Immature natural killer cell (primary cell): ENCODE data around the gene BCL7B. TPM values are rescaled to one million over a fixed set of nuclear protein-coding genes. Genes with fewer than 3 reads are reported as not detected.

Experiments used
- DNase-seq, 3 donors: peaks; one replicate each; pipeline ENCODE4 v3.0.0; 2022; ENCODE audit warnings: mixed read lengths in 1 of 3
- H3K27ac Mint-ChIP-seq, 6 donors: one replicate each; pipeline ENCODE4 v1.8.0; 2020; ENCODE audit warnings: mixed read lengths in 6 of 6, mild to moderate bottlenecking in 5 of 6, inconsistent platforms in 4 of 6, moderate library complexity in 3 of 6
- H3K27me3 Mint-ChIP-seq, 3 donors: one replicate each; pipeline ENCODE4 v1.8.0; 2020 to 2021; ENCODE audit warnings: low read depth in 3 of 3, mild to moderate bottlenecking in 3 of 3, mixed read lengths in 3 of 3, moderate library complexity in 3 of 3, inconsistent platforms in 1 of 3
- H3K36me3 Mint-ChIP-seq, 3 donors: one replicate each; pipeline ENCODE4 v1.8.0; 2020; ENCODE audit warnings: mixed read lengths in 3 of 3, inconsistent platforms in 2 of 3, mild to moderate bottlenecking in 2 of 3
- H3K4me1 Mint-ChIP-seq, 2 donors: one replicate each; pipeline ENCODE4 v1.8.0; 2020; ENCODE audit warnings: inconsistent platforms in 2 of 2, mild to moderate bottlenecking in 2 of 2, mixed read lengths in 2 of 2, moderate library complexity in 1 of 2
- H3K4me3 Mint-ChIP-seq, 5 donors: one replicate each; pipeline ENCODE4 v1.8.0; 2020; ENCODE audit warnings: mild to moderate bottlenecking in 5 of 5, mixed read lengths in 5 of 5, inconsistent platforms in 3 of 5, moderate library complexity in 3 of 5
- H3K9me3 Mint-ChIP-seq, 6 donors: one replicate each; pipeline ENCODE4 v1.8.0; 2020; ENCODE audit warnings: mild to moderate bottlenecking in 6 of 6, mixed read lengths in 6 of 6, inconsistent platforms in 4 of 6, moderate library complexity in 3 of 6
- polyA plus RNA-seq, 3 donors: library from polyadenylated mRNA; unstranded; fragments of 300-500 nt; fragmentation: Illumina TruSeq; gene quantifications; one replicate each; pipeline ENCODE4 v1.2.3, GENCODE V29; 2021

Gene BCL7B
- polyA plus RNA-seq, result 100 to 1,000 TPM in 1 of 3 donors, 10 to 100 TPM in 2; 89.1 to 103 (median 95.5) TPM

DNA sequence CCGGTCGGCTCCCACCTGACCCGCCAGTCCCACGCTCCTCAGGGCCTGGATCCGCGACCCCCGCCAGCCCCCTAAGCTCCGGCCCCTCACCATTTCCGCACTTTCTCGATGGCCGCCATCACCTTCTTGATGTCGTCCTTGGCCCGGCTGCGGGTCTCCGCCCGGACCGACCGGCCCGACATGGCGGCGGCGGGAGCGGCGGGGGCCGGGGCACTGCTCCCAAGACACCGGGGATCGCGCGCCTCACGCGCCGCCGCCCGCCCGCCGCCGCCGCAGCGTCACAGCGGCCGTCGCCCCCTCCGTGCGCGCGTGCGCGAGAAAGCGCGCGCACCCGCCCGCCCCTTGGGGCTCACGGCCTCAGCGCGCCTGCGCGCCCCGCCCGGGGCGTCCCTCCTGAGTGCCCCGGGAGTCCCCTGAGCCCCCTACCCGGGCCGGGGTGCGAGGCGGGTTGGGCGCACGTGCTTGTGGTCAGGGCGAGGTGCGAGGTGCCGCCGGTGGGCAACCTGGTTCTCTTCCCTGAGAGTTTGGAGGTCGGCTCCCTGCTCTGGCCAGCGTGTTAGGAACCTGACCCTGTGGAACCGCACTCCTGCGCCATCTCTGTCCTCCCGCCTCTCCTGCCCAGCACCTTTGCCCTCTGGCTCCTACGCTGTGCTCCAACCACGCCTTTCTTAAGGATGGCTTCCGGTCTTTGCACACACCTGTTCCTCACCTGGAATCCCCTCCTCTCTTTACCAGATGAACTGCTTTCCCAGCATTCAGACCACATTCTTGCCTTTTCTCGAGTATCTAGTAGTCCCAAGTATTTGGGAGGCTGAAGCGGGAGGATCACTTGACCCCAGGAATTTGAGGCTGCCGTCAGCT is at the start of gene BCL7B:
BCL7B (minus strand) TSS at position 294 of the 861 bp plus-strand sequence; CDS start at position 182, 112 bp downstream.
- Mint-ChIP-seq H3K27ac (peak within 1 kb of the TSS; percentile 95 to 99 (median 98)), H3K9me3 (no peaks in the 10 kb centered on the region), H3K4me3 (peak within 1 kb of the TSS; percentile 93 to 95 (median 95)), H3K27me3 (peaks cover 3 to 20% (median 4%) of the 10 kb centered on the region in 3 donors), H3K4me1 (peaks cover 33 to 34% of the 10 kb centered on the region in 2 donors), H3K36me3 (peaks cover 0 to 4% (median 3%) of the 10 kb centered on the region in 3 donors)
- DNase-seq, result peak; percentile 83 to 87 (median 87)

DNA sequence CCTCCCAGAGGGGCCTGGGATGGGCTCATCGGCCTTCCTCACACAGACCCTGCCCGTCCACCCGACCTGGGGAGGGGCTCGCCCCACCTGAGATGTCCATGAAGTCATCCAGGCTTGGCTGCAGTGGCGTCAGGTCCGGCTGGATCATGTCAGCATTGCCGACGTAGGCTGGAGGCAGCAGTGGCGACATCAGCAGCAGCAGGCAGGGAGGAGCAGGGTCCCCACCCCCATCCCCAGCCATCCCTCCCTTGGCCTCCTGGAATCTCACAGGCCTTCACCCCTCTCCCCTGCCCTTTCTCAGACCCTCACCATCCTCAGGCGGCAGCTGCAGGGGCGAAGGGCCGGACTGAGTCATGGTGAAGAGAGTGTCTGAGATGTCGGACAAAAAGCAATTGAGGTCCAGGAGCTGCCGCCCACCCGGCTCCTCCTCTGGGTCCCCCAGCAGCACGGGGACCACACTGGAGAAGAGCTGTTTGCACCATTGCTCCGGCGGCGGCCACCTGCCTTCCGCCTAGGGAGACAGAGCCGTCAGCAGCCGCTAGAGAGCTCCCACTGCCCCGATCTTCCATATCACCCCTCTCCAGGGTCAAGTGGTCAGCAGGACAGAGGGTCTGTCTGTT is 48.2 kb upstream of the BCL7B start:
- no peak overlapping the region for H3K27ac Mint-ChIP-seq
- no peaks in the 10 kb centered on the region for H3K4me1 Mint-ChIP-seq
- no peak overlapping the region for H3K4me3 Mint-ChIP-seq
- H3K27me3 Mint-ChIP-seq, result peaks cover 3 to 12% (median 9%) of the 10 kb centered on the region in 3 donors
- H3K9me3 Mint-ChIP-seq, result peaks cover 0 to 2% (median 0%) of the 10 kb centered on the region in 6 donors
- H3K36me3 Mint-ChIP-seq, result no peaks in the 10 kb centered on the region
- DNase-seq, result no peak

DNA sequence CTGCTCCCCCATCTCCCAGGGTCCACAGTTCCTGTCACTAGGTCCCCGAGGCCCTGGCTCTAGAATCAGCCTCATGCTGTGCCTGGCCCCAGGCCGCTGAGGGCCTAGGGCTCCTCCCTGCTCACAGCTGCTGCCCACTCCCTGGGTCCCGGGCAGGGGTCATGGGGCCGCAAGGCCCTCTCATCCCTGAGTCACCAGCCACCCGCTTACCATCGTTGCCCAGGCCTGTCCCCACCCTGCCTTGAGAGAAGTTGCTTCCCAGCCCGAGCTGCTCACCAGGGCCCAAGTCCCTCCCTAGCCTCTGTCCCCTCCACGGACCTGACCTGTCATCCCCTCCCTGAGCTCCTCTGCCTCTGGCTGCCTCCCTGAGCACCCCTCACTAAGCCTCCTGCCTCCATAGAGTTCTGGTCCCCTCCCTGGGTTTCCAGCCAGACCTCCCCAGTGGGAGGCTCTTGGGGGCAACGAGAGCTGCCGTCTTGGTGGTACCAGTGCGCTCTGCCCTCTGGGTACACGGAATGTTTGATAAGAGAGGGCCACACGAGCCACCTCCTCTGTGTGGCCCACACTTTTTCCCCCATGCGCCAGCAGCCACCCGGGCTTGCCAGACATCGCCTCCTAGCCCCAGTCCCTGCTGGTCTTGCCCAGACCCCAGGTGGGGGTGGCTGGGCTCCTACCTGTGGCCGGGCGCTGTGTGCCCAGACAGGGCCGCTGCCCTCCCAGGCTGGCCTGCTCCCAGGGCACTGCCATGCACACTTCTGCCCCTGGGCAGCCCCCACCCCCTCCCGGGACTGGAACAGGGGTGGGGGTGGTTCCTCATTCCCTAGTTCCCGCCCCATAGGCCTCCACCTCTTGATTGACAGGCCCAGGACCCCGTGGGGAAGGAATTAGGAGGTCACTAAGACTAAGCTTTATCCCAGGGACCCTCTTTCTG is 45.5 kb upstream of the BCL7B start:
- Mint-ChIP-seq H3K36me3 (no peaks in the 10 kb centered on the region), H3K4me1 (no peaks in the 10 kb centered on the region), H3K4me3 (no peak overlapping the region), H3K27me3 (peaks cover 0 to 9% (median 5%) of the 10 kb centered on the region in 3 donors), H3K27ac (peak overlapping the region in 1 of 6 donors; percentile 64), H3K9me3 (peaks cover 0 to 2% (median 0%) of the 10 kb centered on the region in 6 donors)
- DNase-seq, result no peak

DNA sequence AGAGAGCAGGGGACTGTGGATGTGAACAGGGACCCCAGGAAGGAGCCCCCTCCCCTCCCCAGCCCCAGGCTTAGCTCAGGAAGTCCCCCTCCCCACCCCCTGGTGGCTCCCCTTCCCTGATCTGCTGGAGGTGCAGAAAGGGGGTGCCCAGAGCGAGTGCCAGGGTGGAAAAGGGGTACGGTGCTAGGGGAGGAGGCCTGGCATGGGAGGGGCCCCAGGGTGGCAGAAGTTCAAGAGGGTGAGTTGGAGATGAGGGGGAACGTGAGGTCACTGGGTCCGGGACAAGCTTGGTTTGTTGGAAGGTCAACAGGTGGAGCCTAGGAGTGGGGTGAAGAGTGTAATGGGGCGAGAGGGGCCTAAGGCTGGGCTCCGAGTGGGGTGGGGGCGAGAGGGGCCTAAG is 42.4 kb upstream of the BCL7B start:
- Mint-ChIP-seq H3K27me3 (peaks cover 1 to 4% (median 3%) of the 10 kb centered on the region in 3 donors), H3K4me3 (no peak overlapping the region)

DNA sequence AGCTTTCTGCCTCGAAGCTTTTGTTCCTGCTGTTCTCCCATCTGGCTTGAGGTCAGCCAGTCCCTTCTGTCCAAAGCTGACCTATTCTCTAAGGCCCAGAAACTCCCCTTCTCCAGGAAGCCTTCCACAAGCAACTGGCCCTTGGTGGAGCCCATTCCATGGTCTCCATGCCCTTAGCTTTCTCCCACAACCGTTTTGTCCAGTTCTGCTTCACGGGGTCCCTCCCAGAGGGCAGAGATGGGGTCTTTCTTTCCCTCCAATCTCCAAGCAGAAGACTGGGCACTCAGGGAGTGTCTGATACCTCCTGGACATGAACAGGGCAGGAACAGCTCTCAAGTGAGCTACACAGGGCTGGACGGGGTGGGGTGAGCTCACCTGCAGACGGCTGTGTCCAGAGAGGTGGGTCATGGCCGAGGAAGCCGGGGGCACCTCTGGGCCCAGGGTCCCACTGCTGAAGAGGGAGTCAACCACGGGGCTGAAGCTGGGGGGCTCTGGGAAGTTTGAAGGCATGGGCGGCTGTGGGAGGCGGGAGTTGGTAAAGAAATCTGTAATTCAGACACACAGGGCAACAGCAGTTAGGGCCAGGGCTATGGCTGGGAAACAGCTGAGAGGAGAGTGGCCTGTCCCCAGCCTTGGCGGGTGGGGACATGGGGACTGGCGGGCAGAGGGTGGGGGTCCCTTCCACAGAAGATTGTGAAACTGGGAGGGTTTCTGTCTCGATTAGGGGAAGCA is 41.8 kb upstream of the BCL7B start:
- no peaks in the 10 kb centered on the region for H3K36me3 Mint-ChIP-seq
- H3K4me1 Mint-ChIP-seq, result no peaks in the 10 kb centered on the region
- H3K27me3 Mint-ChIP-seq, result peaks cover 1 to 4% (median 3%) of the 10 kb centered on the region in 3 donors
- no peak overlapping the region for H3K27ac Mint-ChIP-seq
- no peak for DNase-seq
- H3K4me3 Mint-ChIP-seq, result no peak overlapping the region
- H3K9me3 Mint-ChIP-seq, result peaks cover 0 to 2% (median 0%) of the 10 kb centered on the region in 6 donors

More for the DNA sequence above, 42.4 kb upstream of the BCL7B start:
- Mint-ChIP-seq H3K27ac (no peak overlapping the region), H3K9me3 (peaks cover 0 to 2% (median 0%) of the 10 kb centered on the region in 6 donors), H3K36me3 (no peaks in the 10 kb centered on the region), H3K4me1 (no peaks in the 10 kb centered on the region)
- no peak for DNase-seq

DNA sequence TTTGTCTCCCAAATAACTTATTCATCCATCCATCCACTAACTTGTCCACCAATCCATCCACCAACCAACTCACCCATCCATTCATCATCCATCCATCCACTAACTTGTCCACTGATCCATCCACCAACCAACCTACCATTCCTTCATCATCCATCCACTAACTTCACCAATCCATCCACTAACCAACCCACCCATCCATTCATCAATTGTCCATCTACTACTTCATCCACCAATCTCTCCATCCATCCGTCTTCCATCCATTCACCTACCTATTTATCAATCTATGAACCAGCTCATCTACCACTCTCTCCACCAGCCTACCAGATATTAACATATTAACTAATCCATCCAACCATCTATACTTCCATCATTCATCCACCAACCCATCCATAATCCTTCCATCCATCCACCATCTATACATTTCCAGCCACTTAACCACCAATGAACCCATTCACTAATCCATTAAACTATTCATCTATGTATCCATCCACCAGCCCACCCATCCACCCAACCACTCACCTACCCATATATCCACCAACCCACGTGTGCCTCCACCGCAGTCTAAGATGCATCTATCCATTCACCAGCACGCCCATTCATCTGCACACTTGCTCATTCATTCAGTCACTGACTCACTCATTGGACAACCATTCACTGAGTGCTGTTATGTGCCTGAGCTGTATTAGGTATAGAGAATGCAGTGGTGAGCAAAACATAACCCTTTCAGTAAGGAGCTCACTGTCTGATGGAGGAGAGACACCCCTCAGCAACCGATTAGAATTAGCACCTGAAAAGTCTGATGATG is 40.7 kb upstream of the BCL7B start:
- H3K4me3 Mint-ChIP-seq, result no peak overlapping the region
- no peaks in the 10 kb centered on the region for H3K4me1 Mint-ChIP-seq
- H3K9me3 Mint-ChIP-seq, result peaks cover 0 to 2% (median 0%) of the 10 kb centered on the region in 6 donors
- no peak for DNase-seq
- no peaks in the 10 kb centered on the region for H3K36me3 Mint-ChIP-seq
- H3K27ac Mint-ChIP-seq, result no peak overlapping the region
- peaks cover 1 to 5% (median 3%) of the 10 kb centered on the region in 3 donors for H3K27me3 Mint-ChIP-seq

DNA sequence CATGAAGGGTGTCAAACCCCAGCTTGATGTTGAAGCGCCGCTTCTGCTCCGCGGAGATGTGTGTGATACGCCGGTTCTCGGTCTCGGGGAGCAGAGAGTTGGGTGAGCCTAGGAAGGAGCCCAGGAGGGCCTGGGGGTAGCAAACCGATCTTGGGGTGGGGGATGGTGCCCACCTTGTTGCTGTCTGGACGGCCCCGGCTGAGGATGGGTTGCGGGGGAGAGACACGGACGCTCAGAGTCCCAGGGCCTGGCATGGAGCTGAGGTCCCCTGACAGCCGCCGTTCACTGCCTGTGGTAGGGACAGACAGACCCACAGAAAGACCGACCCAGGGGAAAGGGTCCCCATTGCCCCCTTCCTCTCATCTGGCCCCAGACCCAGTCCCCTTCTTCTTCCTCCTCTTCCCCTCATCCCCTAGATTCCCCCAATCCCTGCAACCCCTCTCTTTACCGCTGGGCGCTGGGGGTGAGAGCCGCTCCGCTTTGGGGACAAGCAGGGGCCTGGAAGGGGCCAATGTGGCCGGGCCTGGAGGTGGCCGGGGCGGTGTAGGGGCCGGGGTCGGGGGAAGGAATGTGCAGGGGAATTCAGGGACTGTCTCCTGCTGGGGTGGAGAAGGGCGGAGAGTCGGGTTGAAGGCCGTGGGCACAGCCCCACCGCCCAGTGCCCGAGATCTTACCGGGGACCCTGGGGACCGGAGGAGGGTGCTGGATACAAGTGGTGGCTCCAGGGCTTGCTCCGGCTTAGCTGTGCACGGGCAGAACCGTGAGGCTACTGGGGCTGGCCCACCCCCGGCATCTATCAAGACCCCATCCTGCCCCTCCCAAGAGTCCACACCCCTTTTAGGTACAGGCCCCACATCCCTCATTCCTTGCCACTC is 38.9 kb upstream of the BCL7B start:
- DNase-seq, result no peak
- Mint-ChIP-seq H3K4me3 (no peak overlapping the region), H3K36me3 (no peaks in the 10 kb centered on the region), H3K9me3 (no peaks in the 10 kb centered on the region), H3K4me1 (no peaks in the 10 kb centered on the region), H3K27me3 (peaks cover 1 to 5% (median 3%) of the 10 kb centered on the region in 3 donors), H3K27ac (no peak overlapping the region)

DNA sequence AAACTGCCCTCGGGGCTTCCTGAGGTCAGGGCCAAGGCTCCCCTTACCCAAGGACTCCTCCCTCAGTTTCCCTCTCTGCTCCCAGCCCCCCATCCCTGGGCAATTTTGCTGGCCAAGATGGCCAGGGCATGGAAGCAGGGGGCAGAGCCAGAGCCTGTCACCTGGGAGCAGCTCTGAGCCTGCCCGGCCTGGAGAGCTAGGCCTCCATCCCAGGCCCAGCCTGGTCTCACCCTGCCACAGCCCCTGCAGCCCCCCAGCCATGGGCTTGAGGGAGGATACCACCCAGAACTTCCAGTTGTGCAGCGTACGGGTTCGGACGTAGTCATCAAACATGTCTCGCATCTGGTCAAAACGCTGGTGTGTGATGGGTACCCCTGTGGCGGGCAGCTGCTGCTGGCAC is 37.9 kb upstream of the BCL7B start:
- Mint-ChIP-seq H3K4me3 (no peak overlapping the region), H3K4me1 (no peaks in the 10 kb centered on the region), H3K9me3 (no peaks in the 10 kb centered on the region), H3K27me3 (peaks cover 1 to 5% (median 3%) of the 10 kb centered on the region in 3 donors), H3K27ac (no peak overlapping the region), H3K36me3 (no peaks in the 10 kb centered on the region)
- DNase-seq, result no peak

DNA sequence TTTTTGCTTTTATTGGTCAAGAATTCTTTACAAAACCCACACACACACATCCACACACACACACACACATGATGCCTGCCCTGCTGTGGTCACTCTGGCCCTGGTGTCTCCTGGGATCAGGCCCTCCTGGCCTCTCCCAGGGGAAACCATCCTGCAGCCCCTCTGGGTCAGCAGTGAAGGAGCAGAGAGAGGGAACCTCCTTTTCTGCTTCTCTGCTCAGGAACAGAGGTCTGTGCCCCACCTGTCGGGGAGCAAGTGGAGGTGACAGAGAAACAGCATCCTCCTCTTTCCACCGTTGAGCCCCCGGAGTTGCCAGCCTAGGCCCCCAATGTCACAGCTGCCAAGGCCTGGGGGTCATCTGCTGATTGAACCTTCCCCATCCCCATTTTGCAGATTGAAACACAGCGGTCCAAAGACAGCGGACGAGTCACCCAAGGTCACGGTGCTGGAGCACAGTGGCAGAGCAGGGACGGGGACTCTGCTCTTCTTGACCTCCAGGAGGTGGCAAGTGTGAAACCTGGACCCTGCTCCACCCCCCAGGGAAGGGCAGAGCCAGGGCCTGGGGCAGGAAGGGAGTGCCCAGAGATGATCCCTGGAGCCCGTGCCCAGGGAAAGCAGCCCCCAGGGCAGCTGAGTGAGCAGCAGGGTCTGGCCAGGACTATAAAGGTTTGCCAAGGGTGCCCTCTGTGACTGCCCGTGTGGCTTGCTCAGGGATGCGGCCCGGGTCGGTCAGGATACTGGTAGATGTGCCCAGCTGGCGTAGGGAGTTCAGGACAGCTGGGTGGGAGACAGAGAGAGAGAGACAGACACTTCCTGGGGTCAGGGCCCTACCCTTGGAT is 35.9 kb upstream of the BCL7B start:
- Mint-ChIP-seq H3K27ac (no peak overlapping the region), H3K4me3 (no peak overlapping the region), H3K9me3 (no peaks in the 10 kb centered on the region), H3K36me3 (no peaks in the 10 kb centered on the region), H3K27me3 (peaks cover 1 to 5% (median 3%) of the 10 kb centered on the region in 3 donors), H3K4me1 (no peaks in the 10 kb centered on the region)
- DNase-seq, result no peak

DNA sequence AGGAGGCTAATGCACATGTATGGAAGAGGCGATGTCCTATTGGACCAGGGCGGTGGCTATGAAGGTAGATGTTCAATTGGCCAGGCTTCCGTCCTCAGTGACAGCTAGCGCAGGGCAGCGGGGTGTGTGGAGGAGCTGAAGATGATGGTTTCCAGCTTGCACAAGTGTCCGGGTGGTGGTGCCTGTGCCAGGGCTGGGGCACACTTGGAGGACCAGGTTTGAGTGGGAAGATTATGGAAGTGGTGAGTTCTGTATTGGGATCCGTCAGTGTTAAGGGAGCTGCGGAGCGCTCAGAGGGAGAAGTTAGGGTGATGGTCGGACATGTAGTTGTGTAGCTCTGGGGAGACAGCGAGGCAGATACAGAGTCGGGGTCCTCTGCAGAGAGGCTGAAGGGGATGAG is 29.4 kb upstream of the BCL7B start:
- Mint-ChIP-seq H3K27ac (peak overlapping the region in 4 of 6 donors; percentile 1 to 80 (median 30)), H3K27me3 (no peaks in the 10 kb centered on the region), H3K9me3 (no peaks in the 10 kb centered on the region), H3K36me3 (no peaks in the 10 kb centered on the region), H3K4me3 (no peak overlapping the region), H3K4me1 (peaks cover 0 to 5% of the 10 kb centered on the region in 2 donors)
- no peak for DNase-seq

DNA sequence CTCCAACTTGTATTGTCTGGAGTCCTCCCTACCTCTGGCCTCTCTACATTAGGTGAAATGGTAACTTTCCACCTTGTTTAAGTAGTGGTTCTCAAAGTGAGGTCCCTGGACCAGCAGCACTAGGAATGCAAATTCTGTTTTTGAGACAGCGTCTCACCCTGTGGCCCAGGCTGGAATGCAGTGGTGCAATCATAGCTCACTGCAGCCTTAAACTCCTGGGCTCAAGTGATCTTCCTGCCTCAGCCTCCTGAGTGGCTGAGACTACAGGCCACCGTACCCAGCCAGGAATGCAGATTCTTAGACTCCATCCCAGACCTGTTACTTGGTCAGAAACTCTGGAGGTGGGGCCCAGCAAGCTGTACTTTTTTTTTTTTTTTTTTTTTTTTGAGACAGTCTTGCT is 27.7 kb upstream of the BCL7B start:
- H3K36me3 Mint-ChIP-seq, result no peaks in the 10 kb centered on the region
- no peaks in the 10 kb centered on the region for H3K27me3 Mint-ChIP-seq
- no peaks in the 10 kb centered on the region for H3K9me3 Mint-ChIP-seq
- peaks cover 0 to 5% of the 10 kb centered on the region in 2 donors for H3K4me1 Mint-ChIP-seq
- no peak for DNase-seq
- H3K4me3 Mint-ChIP-seq, result no peak overlapping the region
- no peak overlapping the region for H3K27ac Mint-ChIP-seq
